ENCODE data around the gene CRELD1. TPM values are rescaled to one million over a fixed set of nuclear protein-coding genes. Genes with fewer than 3 reads are reported as not detected.
A peak's percentile ranks its signal among the peaks of the same experiment; 100 is the strongest.

Gene CRELD1
- total and polyA plus RNA-seq, 2 experiments from 2014 or later, result 43.9 to 82.9 TPM

DNA sequence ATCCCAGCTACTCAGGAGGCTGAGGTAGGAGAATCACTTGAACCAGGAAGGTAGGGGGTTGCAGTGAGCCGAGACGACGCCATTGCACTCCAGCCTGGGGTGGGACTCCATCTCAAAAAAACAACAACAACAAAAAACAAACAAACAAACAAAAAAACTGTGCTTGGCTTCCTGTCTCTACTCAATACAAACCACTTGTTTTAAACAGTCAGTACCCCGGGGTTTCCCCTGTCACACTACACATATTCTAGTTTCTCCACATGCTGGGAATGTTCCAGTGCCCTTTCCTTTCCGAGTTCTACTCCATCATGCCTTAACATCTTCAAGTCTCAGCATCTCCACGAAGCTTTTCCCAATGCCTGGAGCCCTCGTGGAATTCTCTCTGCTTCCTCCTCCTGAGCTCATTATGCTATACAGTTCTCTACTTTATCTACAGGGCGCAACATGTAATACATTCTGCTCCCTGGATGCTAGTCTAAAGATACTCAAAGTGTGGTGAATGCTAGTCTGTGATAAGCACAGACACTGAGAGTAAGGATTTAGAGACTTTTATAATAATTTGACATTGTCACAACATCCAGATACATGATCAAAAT, 45.2 kb downstream of the CRELD1 start:
- DNase-seq (ENCODE audit: low spot score), result no peak
- no peaks in the 10 kb centered on the region for H3K9me2 ChIP-seq (replicated peaks; ENCODE audit: insufficient read depth)
- no peak overlapping the region for H3K4me3 ChIP-seq
- no peaks in the 10 kb centered on the region for H3K36me3 ChIP-seq (replicated peaks; ENCODE audit: insufficient read depth, low read depth)
- H2AFZ ChIP-seq, result no peak overlapping the region
- no peak overlapping the region for H3K27ac ChIP-seq
- H3K27me3 ChIP-seq, result no peaks in the 10 kb centered on the region
- H4K20me1 ChIP-seq (ENCODE audit: insufficient read depth, poor library complexity, severe bottlenecking), result no peaks in the 10 kb centered on the region
- peaks cover 31% of the 10 kb centered on the region for H3K79me2 ChIP-seq
- no peak for TF ChIP-seq EZH2 (IDR thresholded peaks at IDR 0.05; ENCODE audit: borderline replicate concordance)
- TF ChIP-seq EZH2phosphoT487 (IDR thresholded peaks at IDR 0.05; ENCODE audit: low read depth, severe bottlenecking, unreplicated experiment), result no peak
- no peak for TF ChIP-seq CTCF (IDR thresholded peaks at IDR 0.05; ENCODE audit: poor library complexity)
- peaks cover 5% of the 10 kb centered on the region for H3K4me1 ChIP-seq (ENCODE audit: insufficient read depth)
- no peak overlapping the region for H3K4me2 ChIP-seq
- WGBS (ENCODE audit: low lambda C conversion rate, missing lambda C conversion rate), result 93% methylated on average over 8 of the region's 8 CpGs
- H3K9me3 ChIP-seq (ENCODE audit: low read depth), result no peaks in the 10 kb centered on the region

DNA sequence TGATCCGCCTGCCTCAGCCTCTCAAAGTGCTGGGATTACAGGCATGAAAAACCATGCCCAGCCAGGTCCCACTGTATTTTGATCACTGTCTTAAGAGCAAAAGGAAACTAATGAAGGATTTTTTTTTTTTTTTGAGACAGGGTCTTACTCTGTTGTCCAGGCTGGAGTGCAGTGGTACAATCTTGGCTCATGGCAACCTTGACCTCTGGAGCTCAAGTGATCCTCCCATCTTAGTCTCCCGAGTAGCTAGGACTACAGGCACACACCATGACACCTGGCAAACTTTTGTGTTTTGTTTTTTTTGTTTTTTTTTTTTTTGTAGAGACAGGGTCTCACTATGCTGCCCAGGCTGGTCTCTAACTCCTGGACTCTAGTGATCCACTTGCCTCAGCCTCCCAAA, 46.6 kb downstream of the CRELD1 start:
- Histone ChIP-seq H3K9me2 (replicated peaks; ENCODE audit: insufficient read depth) (no peaks in the 10 kb centered on the region), H3K36me3 (replicated peaks; ENCODE audit: insufficient read depth, low read depth) (no peaks in the 10 kb centered on the region), H4K20me1 (ENCODE audit: insufficient read depth, poor library complexity, severe bottlenecking) (no peaks in the 10 kb centered on the region), H3K4me1 (ENCODE audit: insufficient read depth) (peaks cover 5% of the 10 kb centered on the region), H3K9me3 (ENCODE audit: low read depth) (no peaks in the 10 kb centered on the region), H3K27ac (no peak overlapping the region), H3K27me3 (no peaks in the 10 kb centered on the region), H2AFZ (no peak overlapping the region), H3K79me2 (peaks cover 42% of the 10 kb centered on the region), H3K4me2 (no peak overlapping the region), H3K4me3 (no peak overlapping the region)
- WGBS (ENCODE audit: low lambda C conversion rate, missing lambda C conversion rate), result 98% methylated on average over 2 of the region's 2 CpGs
- DNase-seq (ENCODE audit: low spot score), result no peak
- TF ChIP-seq CTCF (IDR thresholded peaks at IDR 0.05; ENCODE audit: poor library complexity) (no peak), EZH2 (IDR thresholded peaks at IDR 0.05; ENCODE audit: borderline replicate concordance) (no peak), EZH2phosphoT487 (IDR thresholded peaks at IDR 0.05; ENCODE audit: low read depth, severe bottlenecking, unreplicated experiment) (no peak)

- no peaks in the 10 kb centered on the region for H3K36me3 ChIP-seq (replicated peaks; ENCODE audit: insufficient read depth, low read depth)
- H4K20me1 ChIP-seq (ENCODE audit: insufficient read depth, poor library complexity, severe bottlenecking), result no peaks in the 10 kb centered on the region
- peak overlapping the region; percentile 96 for H3K4me2 ChIP-seq
- H2AFZ ChIP-seq, result peak overlapping the region; percentile 80
- peaks cover 13% of the 10 kb centered on the region for H3K4me1 ChIP-seq (ENCODE audit: insufficient read depth)
- H3K9me3 ChIP-seq (ENCODE audit: low read depth), result no peaks in the 10 kb centered on the region
- 2% methylated on average over 17 of the region's 17 CpGs for WGBS (ENCODE audit: low lambda C conversion rate, missing lambda C conversion rate)
- no peaks in the 10 kb centered on the region for H3K9me2 ChIP-seq (replicated peaks; ENCODE audit: insufficient read depth)
- H3K4me3 ChIP-seq, result peak overlapping the region; percentile 89
- DNase-seq (ENCODE audit: low spot score), result peak; percentile 12
- H3K79me2 ChIP-seq, result peaks cover 60% of the 10 kb centered on the region
- TF ChIP-seq EZH2 (IDR thresholded peaks at IDR 0.05; ENCODE audit: borderline replicate concordance) (no peak), CTCF (IDR thresholded peaks at IDR 0.05; ENCODE audit: poor library complexity) (no peak), EZH2phosphoT487 (IDR thresholded peaks at IDR 0.05; ENCODE audit: low read depth, severe bottlenecking, unreplicated experiment) (no peak)
- H3K27me3 ChIP-seq, result no peaks in the 10 kb centered on the region
- H3K27ac ChIP-seq, result peak overlapping the region; percentile 74
These were observed 52.6 kb downstream of the CRELD1 start for GRCh38 chr3:9986230-9986725.

All from hepatocyte (in vitro differentiated cells).